Measurements from ENCODE around the gene MRPS15. TPM values are rescaled to one million over a fixed set of nuclear protein-coding genes. Genes with fewer than 3 reads are reported as not detected.

MRPS15 gene
- total and polyA plus RNA-seq, 5 donors = 86.7 to 206 (median 90.9) TPM

DNA sequence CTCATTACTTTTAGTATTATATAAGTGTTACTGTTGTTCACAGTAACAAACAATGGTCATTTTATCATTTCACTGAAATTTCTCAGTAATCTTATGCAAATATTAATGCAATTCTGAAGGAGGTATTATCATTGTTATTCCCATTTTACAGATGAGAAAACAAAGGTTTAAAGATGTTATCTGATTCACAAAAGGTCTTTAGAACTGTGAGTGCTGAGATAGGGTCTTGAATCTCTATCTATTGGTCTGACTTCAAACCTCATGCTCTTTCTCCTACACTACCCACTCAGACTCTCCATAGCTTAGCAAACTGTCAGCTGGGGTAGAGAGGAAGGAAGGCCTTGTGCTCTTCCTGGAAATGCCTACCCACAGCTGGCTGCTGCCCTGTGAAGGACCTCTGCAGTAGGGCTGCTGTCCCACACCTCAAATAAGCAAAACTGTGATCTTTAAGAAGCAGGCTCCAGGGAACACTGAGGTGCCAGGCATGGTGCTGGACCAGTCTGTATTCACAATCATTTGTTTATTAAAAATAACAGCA, 7.7 kb downstream of the MRPS15 start:
- H3K9me3 ChIP-seq (ENCODE audit: control insufficient read depth, low read length) = no peaks in the 10 kb centered on the region
- ATAC-seq (no peak), DNase-seq (no peak)
- H3K4me1 ChIP-seq (ENCODE audit: control insufficient read depth, insufficient read depth, low read length) = no peaks in the 10 kb centered on the region
- intact Hi-C loops (cut with DNase I) = no loop called here
- H3K27me3 ChIP-seq (ENCODE audit: control insufficient read depth, insufficient read depth) = no peaks in the 10 kb centered on the region
- no peak overlapping the region for H3K27ac ChIP-seq (ENCODE audit: low read length)
- no peak overlapping the region for H3K4me3 ChIP-seq (ENCODE audit: low read length)

- no peaks in the 10 kb centered on the region for H3K4me1 ChIP-seq (ENCODE audit: control insufficient read depth, insufficient read depth, low read length)
- no peaks in the 10 kb centered on the region for H3K27me3 ChIP-seq (ENCODE audit: control insufficient read depth, insufficient read depth)
- intact Hi-C loops (cut with DNase I) = no loop called here
- no peaks in the 10 kb centered on the region for H3K9me3 ChIP-seq (ENCODE audit: control insufficient read depth, low read length)
- no peak overlapping the region for H3K27ac ChIP-seq (ENCODE audit: low read length)
- DNase-seq (no peak), ATAC-seq (no peak)
- 68% methylated on average over 1 of the region's 1 CpG for WGBS
- no peak overlapping the region for H3K4me3 ChIP-seq (ENCODE audit: low read length)
These were observed 8.8 kb downstream of the MRPS15 start for GRCh38 chr1:36455386-36455785.

DNA sequence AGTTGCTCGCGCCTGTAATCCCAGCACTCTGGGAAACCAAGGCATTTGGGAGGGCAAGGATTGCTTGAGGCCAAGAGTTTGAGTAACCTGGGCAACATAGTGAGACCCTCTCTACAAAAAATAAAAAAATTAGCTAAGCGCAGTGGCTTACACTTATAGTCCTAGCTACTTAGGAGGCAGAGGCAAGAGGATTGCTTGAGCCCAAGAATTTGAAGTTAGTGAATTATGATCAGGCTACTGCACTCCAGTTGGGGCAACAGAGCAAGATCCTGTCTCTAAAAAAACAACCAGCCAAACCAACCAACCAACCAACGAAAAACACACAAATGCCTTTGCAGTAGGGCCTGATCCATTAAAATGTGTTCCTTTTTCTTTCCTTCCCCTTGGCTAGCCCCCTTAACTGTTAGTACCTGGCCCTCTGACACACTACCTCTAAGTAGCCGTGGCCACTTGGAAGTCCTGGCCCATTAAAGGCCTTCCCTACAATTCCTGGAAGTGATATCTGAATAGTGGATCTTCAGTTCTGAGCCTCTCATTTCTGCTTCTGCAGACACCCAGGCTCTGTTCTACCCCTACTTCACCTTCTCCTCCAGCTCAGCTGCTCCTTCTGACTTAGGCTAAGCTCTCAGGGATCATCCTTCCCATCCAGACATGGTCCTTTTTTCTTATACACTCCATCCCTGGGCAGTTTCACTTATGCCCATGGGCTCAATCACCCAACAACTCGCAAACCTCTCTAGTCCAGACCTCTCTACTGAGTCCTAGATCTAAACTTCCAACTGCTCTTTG, 10.4 kb downstream of the MRPS15 start:
- no peak overlapping the region for H3K27ac ChIP-seq (ENCODE audit: low read length)
- no peak for ATAC-seq
- no peak for DNase-seq
- no peaks in the 10 kb centered on the region for H3K4me1 ChIP-seq (ENCODE audit: control insufficient read depth, insufficient read depth, low read length)
- intact Hi-C loops (cut with DNase I) = no loop called here
- H3K27me3 ChIP-seq (ENCODE audit: control insufficient read depth, insufficient read depth) = no peaks in the 10 kb centered on the region
- WGBS = 83% methylated on average over 6 of the region's 6 CpGs
- no peak overlapping the region for H3K4me3 ChIP-seq (ENCODE audit: low read length)
- no peaks in the 10 kb centered on the region for H3K9me3 ChIP-seq (ENCODE audit: control insufficient read depth, low read length)

- no peak for ATAC-seq
- 90% methylated on average over 3 of the region's 3 CpGs for WGBS
- Histone ChIP-seq H3K4me1 (ENCODE audit: control insufficient read depth, insufficient read depth, low read length) (no peaks in the 10 kb centered on the region), H3K9me3 (ENCODE audit: control insufficient read depth, low read length) (no peaks in the 10 kb centered on the region), H3K27ac (ENCODE audit: low read length) (no peak overlapping the region), H3K27me3 (ENCODE audit: control insufficient read depth, insufficient read depth) (no peaks in the 10 kb centered on the region), H3K4me3 (ENCODE audit: low read length) (no peak overlapping the region)
- intact Hi-C loops (cut with DNase I) = no loop called here
- DNase-seq = no peak
These were observed 11.1 kb downstream of the MRPS15 start for GRCh38 chr1:36453051-36453450.

GRCh38 chr1:36450919-36451305, 13.3 kb downstream of the MRPS15 start:
- no peaks in the 10 kb centered on the region for H3K27me3 ChIP-seq (ENCODE audit: control insufficient read depth, insufficient read depth)
- H3K27ac ChIP-seq (ENCODE audit: low read length) = peak overlapping the region; percentile 90
- no peaks in the 10 kb centered on the region for H3K4me1 ChIP-seq (ENCODE audit: control insufficient read depth, insufficient read depth, low read length)
- no peaks in the 10 kb centered on the region for H3K9me3 ChIP-seq (ENCODE audit: control insufficient read depth, low read length)
- H3K4me3 ChIP-seq (ENCODE audit: low read length) = peak overlapping the region; percentile 57
- intact Hi-C loops (cut with DNase I) = no loop called here
- WGBS = 27% methylated on average over 18 of the region's 18 CpGs
- DNase-seq (no peak), ATAC-seq (peak in 1 of 2 donors; percentile 18)

DNA sequence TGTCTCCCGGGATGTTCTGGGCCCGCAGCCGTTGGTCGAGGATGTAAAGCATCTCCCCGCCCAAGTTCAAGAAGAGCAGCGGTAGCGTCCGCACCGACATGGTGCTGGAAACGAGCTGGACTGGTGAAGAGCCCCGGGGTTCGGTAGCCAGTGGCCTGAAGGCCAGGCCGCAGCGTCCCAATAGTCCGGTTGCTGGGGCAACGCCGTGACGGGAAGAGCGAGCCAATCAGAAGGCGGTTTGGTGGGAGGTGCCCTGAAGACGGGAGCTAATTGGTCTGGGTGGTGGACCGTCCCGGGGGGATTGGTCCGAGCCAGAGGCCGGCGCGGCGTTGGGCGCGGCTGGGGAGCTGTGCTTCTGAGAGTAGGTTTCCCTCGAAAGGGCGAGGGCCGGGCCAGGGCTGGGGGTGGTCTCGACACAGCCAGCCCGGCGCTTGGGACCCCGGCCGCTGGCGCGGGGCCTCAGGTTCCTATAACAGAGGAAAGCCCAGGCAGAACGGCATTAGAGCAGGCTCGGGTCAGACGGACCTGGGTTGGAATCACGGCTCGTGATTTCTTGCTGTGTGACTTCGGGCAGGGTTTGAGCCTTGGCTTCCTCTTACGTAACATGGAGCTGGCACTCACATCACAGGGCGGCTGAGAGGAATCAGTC, 13.8 kb downstream of the MRPS15 start, which contains the start of gene OSCP1:
OSCP1 (minus strand) TSS at position 182 of the 649 bp plus-strand sequence; CDS start at position 100, 82 bp downstream.
- Histone ChIP-seq H3K4me1 (ENCODE audit: control insufficient read depth, insufficient read depth, low read length) (no peaks in the 10 kb centered on the region), H3K4me3 (ENCODE audit: low read length) (peak within 1 kb of the TSS; percentile 57), H3K27me3 (ENCODE audit: control insufficient read depth, insufficient read depth) (no peaks in the 10 kb centered on the region), H3K9me3 (ENCODE audit: control insufficient read depth, low read length) (no peaks in the 10 kb centered on the region), H3K27ac (ENCODE audit: low read length) (peak within 1 kb of the TSS; percentile 90)
- under 1% methylated on average over 48 of the region's 48 CpGs for WGBS
- intact Hi-C loops (cut with DNase I) = no loop called here
- ATAC-seq (peak; percentile 99), DNase-seq (peak; percentile 97 to 99 (median 98))

- ATAC-seq (no peak), DNase-seq (no peak)
- intact Hi-C loops (cut with DNase I) = no loop called here
- H3K4me3 ChIP-seq (ENCODE audit: low read length) = no peak overlapping the region
- WGBS = 86% methylated on average over 4 of the region's 4 CpGs
- H3K27ac ChIP-seq (ENCODE audit: low read length) = no peak overlapping the region
- H3K9me3 ChIP-seq (ENCODE audit: control insufficient read depth, low read length) = no peaks in the 10 kb centered on the region
- H3K4me1 ChIP-seq (ENCODE audit: control insufficient read depth, insufficient read depth, low read length) = no peaks in the 10 kb centered on the region
- no peaks in the 10 kb centered on the region for H3K27me3 ChIP-seq (ENCODE audit: control insufficient read depth, insufficient read depth)
These were observed 15.6 kb downstream of the MRPS15 start for GRCh38 chr1:36448530-36449056.

DNA sequence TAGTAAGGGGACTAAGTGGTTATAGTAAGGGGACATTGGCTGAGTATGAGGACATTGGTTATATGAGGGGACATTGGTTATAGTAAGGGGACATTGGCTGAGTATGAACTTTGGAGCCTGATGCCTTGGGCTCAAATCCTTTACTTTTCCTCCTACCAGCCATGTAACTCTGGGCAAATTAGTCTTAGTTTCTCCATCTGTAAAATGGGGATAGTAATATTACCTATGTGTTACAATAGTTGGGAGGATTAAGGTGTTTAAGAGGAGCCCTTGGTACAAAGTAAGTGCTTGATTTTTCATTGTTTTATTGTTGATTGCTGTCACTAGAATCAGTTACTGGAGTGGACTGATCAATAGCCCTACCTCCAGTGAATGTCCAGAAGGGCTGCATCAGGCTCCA, 16.7 kb downstream of the MRPS15 start:
- Histone ChIP-seq H3K27me3 (ENCODE audit: control insufficient read depth, insufficient read depth) (no peaks in the 10 kb centered on the region), H3K9me3 (ENCODE audit: control insufficient read depth, low read length) (no peaks in the 10 kb centered on the region), H3K4me1 (ENCODE audit: control insufficient read depth, insufficient read depth, low read length) (no peaks in the 10 kb centered on the region), H3K4me3 (ENCODE audit: low read length) (no peak overlapping the region), H3K27ac (ENCODE audit: low read length) (no peak overlapping the region)
- intact Hi-C loops (cut with DNase I) = no loop called here
- ATAC-seq (no peak), DNase-seq (no peak)

DNA sequence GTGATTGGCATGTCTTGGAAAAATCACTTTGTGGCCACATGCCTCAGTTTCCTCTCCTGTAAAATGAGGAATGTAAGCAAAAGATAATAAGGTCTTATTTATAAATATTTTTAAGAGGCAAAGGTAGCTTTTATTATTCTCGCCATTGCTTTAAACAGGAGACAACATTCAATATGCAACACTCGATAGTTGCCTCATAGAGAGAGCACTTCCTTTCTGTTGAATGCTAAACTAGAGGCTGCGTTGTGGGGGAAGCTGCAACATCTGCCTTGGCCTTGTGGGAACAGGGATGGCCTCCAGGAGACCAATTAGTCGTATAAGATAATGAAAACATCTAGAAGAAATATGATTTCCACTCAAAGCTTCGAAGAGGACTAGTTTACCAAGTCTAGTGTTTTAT, 17.4 kb downstream of the MRPS15 start:
- Histone ChIP-seq H3K27ac (ENCODE audit: low read length) (no peak overlapping the region), H3K27me3 (ENCODE audit: control insufficient read depth, insufficient read depth) (no peaks in the 10 kb centered on the region), H3K9me3 (ENCODE audit: control insufficient read depth, low read length) (no peaks in the 10 kb centered on the region), H3K4me1 (ENCODE audit: control insufficient read depth, insufficient read depth, low read length) (no peaks in the 10 kb centered on the region), H3K4me3 (ENCODE audit: low read length) (no peak overlapping the region)
- DNase-seq (no peak), ATAC-seq (no peak)
- intact Hi-C loops (cut with DNase I) = no loop called here
- WGBS = 60% methylated on average over 5 of the region's 5 CpGs

DNA sequence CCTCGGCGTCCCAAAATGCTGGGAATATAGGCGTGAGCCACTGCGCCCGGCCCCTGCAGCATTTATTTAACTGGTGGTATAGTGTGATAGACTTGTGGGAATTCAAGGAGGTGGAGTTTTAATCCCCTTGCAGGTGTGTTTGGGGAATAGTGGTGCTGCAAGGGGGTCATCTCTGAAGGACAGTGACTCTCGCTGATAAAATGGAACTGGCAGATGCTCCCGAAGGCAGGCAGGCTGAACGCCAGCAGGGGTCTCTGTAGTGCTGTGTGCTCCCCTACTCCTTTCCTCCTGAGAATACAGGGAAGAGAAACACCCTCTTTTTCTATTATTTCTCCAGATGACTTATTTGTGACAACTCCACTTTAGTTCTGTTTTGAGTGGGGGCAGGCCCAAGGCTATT, 17.9 kb downstream of the MRPS15 start:
- no peaks in the 10 kb centered on the region for H3K9me3 ChIP-seq (ENCODE audit: control insufficient read depth, low read length)
- DNase-seq (no peak), ATAC-seq (no peak)
- H3K4me1 ChIP-seq (ENCODE audit: control insufficient read depth, insufficient read depth, low read length) = no peaks in the 10 kb centered on the region
- 58% methylated on average over 8 of the region's 8 CpGs for WGBS
- intact Hi-C loops (cut with DNase I) = no loop called here
- no peaks in the 10 kb centered on the region for H3K27me3 ChIP-seq (ENCODE audit: control insufficient read depth, insufficient read depth)
- H3K27ac ChIP-seq (ENCODE audit: low read length) = no peak overlapping the region
- no peak overlapping the region for H3K4me3 ChIP-seq (ENCODE audit: low read length)

DNA sequence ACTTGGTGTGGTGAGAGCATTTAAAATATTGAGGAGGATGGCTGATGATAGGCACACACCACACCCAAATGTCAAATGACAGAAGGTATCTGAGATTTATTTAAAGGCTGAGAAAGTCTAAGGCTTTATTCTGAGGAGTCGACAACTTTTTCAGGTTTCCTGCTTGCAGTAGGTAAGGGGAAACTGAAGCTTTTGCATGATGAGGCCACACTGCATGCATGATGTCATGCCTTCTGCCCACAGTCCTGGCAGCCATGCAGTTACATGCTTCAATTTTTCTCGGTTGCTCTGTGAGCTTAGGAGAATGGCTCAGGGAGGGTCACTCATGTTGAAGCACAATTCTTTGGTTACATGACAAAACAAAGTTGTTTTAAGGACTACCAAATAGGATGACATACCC, 20.9 kb downstream of the MRPS15 start:
- no peaks in the 10 kb centered on the region for H3K9me3 ChIP-seq (ENCODE audit: control insufficient read depth, low read length)
- no peak overlapping the region for H3K27ac ChIP-seq (ENCODE audit: low read length)
- no peaks in the 10 kb centered on the region for H3K27me3 ChIP-seq (ENCODE audit: control insufficient read depth, insufficient read depth)
- WGBS = 77% methylated on average over 2 of the region's 2 CpGs
- DNase-seq (no peak), ATAC-seq (no peak)
- no peaks in the 10 kb centered on the region for H3K4me1 ChIP-seq (ENCODE audit: control insufficient read depth, insufficient read depth, low read length)
- intact Hi-C loops (cut with DNase I) = no loop called here
- H3K4me3 ChIP-seq (ENCODE audit: low read length) = no peak overlapping the region

Measured in right cardiac atrium (tissue), 5 donors.